ENCODE measurements around the gene DES.
A peak's percentile ranks its signal among the peaks of the same experiment; 100 is the strongest.

The DES gene

GRCh38 chr2:219441451-219442255 is 23.5 kb downstream of the DES start:
- DNase-seq = peak; percentile 75

- peak; percentile 38 for DNase-seq
These were observed 24.3 kb downstream of the DES start for GRCh38 chr2:219442256-219443015.

GRCh38 chr2:219443016-219443696 is 25.0 kb downstream of the DES start:
- DNase-seq = no peak

- DNase-seq = no peak
These were observed 25.5 kb downstream of the DES start for GRCh38 chr2:219443697-219444023.

GRCh38 chr2:219444566-219445091 is 26.5 kb downstream of the DES start:
- DNase-seq = peak; percentile 43

GRCh38 chr2:219445220-219445640 is 27.1 kb downstream of the DES start:
- no peak for DNase-seq

- peak; percentile 64 for DNase-seq
These were observed 27.9 kb downstream of the DES start for GRCh38 chr2:219446101-219446504.

GRCh38 chr2:219446689-219447088 is 28.5 kb downstream of the DES start:
- no peak for DNase-seq

- no peak for DNase-seq
These were observed 29.3 kb downstream of the DES start for GRCh38 chr2:219447242-219448098.

- no peak for DNase-seq
These were observed 30.1 kb downstream of the DES start for GRCh38 chr2:219448099-219448775.

GRCh38 chr2:219448776-219449341 is 30.7 kb downstream of the DES start:
- no peak for DNase-seq

GRCh38 chr2:219449609-219450008 is 31.4 kb downstream of the DES start:
- no peak for DNase-seq

GRCh38 chr2:219451661-219452360 is 33.6 kb downstream of the DES start:
- DNase-seq = peak; percentile 31

GRCh38 chr2:219452361-219453317 is 34.5 kb downstream of the DES start:
- DNase-seq = peak; percentile 78

- DNase-seq = peak; percentile 83
These were observed 35.8 kb downstream of the DES start for GRCh38 chr2:219453671-219454590.

- DNase-seq = no peak
These were observed 37.4 kb downstream of the DES start for GRCh38 chr2:219455581-219455980.

GRCh38 chr2:219457784-219458369 is 39.7 kb downstream of the DES start:
- no peak for DNase-seq

- no peak for DNase-seq
These were observed 40.8 kb downstream of the DES start for GRCh38 chr2:219458996-219459395.

Measured in left hindlimb (tissue), 1 donor.